HG03025 (cell line): ENCODE results near the gene CDIP1.
"Not testable (repeated sequence)": the region's sequence is repeated elsewhere in the genome, so short reads cannot be mapped to it uniquely, and the experiment has no call there.

ENCODE experiments used
- ATAC-seq: cut with Tn5 transposase; IDR thresholded peaks from one replicate; pipeline ENCODE4 v1.9.1; 2021; ENCODE audit warnings: mild to moderate bottlenecking, moderate library complexity; ENCODE audit not compliant: unreplicated experiment, low FRiP score

The CDIP1 gene

DNA sequence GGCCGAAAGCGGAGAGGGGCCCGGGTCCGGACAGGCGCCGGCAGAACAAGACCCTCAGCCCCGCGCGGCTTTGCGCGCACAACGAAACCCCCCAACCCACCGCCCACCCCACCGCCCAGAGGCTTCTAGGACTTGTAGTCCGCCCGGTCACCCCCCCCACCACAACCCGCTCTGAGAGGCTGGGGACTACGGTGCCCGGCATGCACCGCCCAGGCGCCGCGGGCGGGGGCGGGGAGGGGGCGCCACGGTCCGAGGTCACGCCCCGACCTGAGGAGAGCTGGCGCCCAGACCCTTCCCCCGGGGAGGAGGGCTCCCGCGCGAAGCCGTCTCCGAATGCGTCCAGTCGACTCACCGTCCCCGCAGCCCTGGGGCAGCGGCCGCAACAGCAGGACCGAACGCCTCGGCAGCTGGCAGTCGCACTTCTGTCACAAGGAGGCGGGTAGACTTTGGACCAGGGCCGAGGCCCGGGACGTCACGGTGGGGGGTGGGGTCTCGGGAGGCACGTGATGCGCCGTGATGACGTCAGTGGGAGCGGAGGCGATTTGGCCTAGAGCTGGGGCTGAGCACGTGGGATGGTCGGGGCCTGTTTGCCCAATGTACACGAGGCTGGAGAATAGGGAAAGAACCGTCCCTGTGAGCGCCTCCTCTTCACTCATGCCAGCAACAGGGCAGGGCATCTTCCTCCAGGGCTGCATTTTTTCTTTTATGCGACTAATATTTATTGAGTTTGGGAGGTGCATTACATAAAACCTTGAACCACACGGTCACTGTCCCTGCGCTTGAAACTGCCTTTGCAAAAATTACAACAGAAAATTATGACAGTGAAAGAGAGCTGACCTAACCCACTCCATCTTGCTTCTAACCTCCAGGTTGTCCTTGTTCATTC is at the start of gene CDIP1:
Gene CDIP1, minus strand, starts transcription at position 424 of the 886 bp plus-strand sequence. CDS start 24,643 bp downstream, outside the sequence.
- peak; percentile 64 for ATAC-seq

GRCh38 chr16:4586291-4586690 is 47.7 kb upstream of the CDIP1 start:
- no peak for ATAC-seq

- no peak for ATAC-seq
Measured at GRCh38 chr16:4583906-4584305, 45.3 kb upstream of the CDIP1 start.

GRCh38 chr16:4580250-4580649 is 41.7 kb upstream of the CDIP1 start:
- ATAC-seq = no peak

DNA sequence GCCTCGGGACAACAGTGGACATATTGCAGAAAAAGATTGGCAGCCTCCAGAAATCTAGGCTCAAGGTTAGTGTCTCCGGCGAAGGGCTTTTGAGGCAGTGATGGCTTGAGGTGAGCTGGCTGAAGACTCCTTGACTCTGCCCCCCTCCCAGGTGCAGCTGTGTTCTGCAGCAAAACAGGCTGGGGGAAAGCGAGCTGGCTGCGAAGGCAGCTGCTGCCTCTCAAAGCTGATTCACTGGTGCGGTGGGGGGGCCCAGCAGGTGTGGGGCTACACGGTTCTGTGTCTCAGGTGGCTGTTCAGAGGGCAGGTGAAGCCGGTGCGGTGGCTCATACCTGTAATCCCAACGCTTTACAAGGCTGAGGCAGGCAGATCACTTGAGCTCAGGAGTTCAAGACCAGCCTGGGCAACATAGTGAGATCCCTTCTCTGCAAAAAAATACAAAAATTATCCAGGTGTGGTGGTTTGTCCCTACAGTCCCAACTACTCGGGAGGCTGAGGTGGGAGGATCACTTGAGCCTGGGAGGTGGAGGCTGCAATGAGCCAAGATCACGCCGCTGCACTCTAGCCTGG is 40.5 kb upstream of the CDIP1 start:
- no peak for ATAC-seq

DNA sequence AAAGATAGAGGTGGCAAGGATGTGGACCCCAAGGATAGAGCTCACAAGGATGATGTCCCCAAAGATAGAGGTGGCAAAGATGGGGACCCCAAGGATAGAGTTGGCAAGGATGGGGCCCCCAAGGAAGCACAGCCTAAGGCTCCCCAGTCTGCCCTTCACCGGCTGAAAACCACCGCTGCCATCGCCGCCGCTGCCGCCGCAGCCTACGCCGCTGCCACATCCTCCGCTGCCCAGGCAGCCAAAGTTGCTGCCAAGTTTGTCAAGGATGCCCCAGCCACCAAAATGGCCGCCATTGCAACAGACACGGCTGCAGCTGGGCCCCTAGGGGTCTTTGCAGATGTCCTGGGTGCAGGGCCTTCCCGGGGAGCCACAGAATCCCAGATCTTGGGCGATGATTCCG is 37.4 kb upstream of the CDIP1 start:
- no peak for ATAC-seq

DNA sequence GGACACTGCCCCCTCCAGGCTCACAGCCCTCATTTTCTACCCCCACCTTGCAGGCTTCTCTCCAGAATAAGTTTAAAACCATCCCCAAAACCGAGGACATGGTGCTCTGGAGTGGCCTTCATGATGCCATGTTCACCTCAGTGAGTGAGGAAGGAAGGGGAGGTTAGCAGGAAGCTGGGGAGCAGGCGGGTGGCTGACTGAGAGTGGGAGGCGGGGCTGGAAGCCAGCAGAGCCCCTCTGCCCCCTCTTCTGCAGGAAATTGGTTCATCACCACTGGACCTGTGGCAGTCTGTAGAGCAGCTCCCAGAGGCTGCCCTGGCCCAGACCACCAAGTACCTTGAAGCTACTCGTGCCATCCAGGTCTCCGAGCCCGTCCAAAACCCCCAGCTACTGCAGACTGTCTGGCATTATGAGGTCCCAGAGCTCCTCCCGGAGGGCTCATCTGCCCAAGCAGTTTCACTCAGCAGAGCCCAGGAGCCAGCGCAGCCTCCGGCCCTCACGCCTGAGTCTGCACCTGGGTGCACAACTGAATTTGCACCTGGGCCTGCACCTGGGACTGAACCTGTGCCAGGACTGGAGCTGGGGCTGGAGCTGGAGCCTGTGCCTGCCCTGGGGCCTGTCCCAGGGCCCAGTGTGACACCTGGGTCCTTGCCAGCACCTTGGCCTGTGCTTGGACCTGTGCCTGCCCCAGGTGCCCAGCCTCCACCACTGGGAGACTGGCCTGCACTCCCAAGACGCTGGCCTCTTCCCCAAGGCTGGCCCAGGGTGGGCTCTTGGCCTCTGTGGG is 36.5 kb upstream of the CDIP1 start:
- no peak for ATAC-seq

DNA sequence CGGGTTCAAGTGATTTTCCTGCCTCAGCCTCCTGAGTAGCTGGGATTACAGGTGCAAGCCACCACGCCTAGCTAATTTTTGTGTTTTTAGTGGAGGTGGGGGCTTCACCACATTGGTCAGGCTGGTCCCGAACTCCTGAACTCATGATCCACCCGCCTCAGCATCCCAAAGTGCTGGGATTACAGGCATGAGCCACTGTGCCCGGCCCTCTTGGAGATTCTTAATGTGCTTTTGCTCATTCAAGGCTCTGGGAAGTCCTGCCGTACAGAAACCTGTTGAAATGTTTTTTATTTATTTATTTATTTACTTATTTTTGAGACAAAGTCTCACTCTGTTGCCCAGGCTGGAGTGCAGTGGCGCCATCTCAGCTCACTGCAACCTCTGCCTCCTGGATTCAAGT is 35.4 kb upstream of the CDIP1 start:
- ATAC-seq = not testable (repeated sequence)

DNA sequence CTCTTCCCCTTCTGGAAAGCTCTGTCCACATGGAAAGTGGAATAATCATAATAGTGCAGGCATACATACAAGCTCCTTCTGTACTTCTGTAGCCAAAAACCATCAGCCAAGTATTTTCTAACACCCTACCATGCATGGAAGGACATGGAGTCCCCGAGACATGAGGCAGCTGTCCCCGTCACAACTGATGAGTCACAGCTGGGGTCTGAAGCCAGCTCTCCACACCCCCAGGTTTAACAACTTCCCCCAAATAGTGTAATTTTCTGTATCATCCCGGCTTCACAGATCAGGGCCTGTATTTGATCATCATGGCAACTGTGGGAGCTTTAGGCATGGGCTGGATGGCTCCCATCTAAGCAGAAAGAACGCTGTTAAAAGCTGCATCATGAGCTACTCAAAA is 34.1 kb upstream of the CDIP1 start:
- ATAC-seq = no peak

DNA sequence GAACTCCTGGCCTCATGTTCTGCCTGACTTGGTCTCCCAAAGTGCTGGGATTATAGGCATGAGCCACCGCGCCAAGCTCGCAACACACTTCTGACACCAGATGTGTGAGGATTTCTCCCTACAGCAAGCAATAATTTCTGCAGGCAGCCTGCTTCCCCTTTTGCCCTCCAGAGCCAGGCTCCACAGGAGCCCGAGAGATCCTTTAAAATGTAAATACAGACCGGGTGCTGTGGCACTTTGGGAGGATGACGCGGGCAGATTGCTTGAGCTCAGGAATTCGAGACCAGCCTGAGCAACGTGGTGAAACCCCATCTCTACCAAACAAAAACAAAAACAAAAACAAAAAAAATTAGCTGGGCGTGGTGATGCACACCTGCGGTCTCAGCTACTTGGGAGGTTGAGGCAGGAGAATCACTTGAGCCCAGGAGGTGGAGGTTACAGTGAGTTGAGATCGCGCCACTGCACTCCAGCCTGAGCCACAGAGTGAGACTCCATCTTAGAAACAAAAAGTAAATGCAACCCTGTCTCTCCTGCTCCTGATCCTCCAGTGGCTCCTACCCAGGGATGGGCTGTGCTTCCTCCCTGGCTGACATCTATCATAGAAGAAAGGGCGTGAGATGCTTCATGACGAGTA is 32.2 kb upstream of the CDIP1 start:
- no peak for ATAC-seq

GRCh38 chr16:4570086-4570485 is 31.5 kb upstream of the CDIP1 start:
- no peak for ATAC-seq

- no peak for ATAC-seq
Measured at GRCh38 chr16:4566144-4566543, 27.6 kb upstream of the CDIP1 start.

DNA sequence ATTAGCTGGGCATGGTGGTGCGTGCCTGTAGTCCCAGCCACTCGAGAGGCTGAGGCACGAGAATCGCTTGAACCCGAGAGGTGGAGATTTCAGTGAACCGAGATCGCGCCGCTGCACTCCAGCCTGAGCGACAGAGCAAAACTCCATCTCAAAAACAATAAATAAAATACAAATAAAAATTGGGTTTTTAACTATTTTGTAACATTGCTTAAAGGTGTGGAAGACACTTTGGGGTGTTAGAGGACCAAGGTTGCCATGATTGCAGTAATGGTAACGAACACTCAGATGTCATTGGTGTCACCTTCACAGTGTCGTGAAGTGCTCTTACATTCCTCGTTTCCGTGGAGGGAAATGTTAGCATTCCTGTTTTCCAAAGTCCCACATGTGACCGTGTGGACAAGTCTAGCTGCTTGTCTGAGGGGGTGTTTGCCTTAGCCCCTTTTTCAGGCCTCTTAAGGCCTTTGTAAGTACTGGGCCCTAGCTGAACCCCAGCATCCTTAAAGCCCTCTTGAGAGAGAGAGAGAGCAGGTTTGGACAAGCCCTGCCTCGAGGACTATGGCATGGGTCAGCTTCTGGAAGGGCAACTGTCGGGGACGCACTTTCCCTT is 26.2 kb upstream of the CDIP1 start:
- no peak for ATAC-seq

DNA sequence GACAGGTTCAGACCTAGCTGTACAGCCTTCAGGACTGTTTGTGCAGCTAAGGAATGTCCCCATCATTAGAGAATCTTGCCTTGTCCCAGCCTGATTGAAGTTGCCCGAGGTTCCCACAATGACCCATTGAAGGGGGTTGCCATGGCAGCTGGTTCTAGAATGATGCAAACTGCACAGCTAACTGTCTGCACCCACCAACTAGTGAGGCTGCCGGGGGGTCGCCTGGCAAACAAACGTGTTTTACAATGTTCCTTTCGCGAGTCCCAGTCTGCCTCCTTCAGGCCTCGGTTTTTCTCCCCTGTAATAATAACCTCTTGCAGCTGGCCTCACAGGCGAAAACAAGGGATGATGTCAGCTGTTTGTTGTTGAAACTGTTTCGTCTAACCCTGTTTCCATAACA is 23.0 kb upstream of the CDIP1 start:
- no peak for ATAC-seq

- no peak for ATAC-seq
Measured at GRCh38 chr16:4557973-4558372, 19.4 kb upstream of the CDIP1 start.

DNA sequence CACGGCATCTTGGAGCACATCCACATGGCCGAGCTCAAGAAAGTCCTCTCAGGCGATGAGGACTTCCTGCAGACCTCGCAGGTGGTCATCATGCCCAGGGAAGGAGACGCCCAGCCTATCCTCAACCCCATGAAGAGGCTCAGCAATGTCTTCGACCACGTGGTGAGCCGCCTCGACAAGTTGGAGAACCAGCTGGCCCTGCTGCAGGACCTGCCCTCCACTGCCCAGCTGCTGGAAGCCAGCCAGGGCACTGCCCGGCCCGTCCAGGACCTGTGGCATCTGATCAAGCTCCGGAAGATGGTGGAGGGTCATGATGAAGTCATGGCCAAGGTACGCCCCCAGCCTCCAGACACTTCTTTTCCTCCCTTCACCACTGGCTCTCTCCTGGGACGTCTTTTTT is 18.0 kb upstream of the CDIP1 start:
- ATAC-seq = no peak

GRCh38 chr16:4556112-4556511 is 17.5 kb upstream of the CDIP1 start, which contains the start of gene C16orf96:
C16orf96 (plus strand) TSS chr16:4556340; CDS start chr16:4556490, 150 bp downstream.
- ATAC-seq = no peak

DNA sequence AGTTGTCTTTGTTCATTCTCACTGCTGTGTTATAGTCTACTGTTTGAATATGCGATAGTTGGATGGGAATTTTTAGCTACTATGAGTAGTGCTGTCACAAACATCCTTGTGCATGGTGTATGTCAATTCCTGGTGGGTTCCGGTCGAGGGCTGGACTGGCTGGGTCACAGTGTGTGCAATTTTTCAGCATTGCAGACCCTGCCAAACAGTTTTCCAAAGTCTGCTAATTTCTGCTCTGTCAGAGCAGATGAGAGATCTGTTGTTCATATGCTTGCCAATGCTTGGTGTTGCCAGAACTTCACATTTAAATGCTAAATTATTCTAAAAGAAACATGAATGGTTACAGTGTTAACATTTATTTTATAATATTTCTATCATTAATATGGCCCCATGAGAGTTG is 14.0 kb upstream of the CDIP1 start:
- no peak for ATAC-seq

GRCh38 chr16:4550591-4550990 is 12.0 kb upstream of the CDIP1 start:
- ATAC-seq = no peak

GRCh38 chr16:4548124-4548523 is 9.6 kb upstream of the CDIP1 start:
- no peak for ATAC-seq
